Activated CD4-positive, CD25-positive, alpha-beta regulatory T cell treated with anti-CD3 and anti-CD28 coated beads, Interleukin-2, amount 50 U/mL, for 24 hours (primary cell): ENCODE data around the gene OLFM3.

Experiments used
- ATAC-seq, 2 donors: fragments of 150-1000 bp; cut with Tn5 transposase; one replicate each; pipeline ENCODE4 v1.10.0; 2021; ENCODE audit warnings: mild to moderate bottlenecking in 1 of 2, moderate library complexity in 1 of 2

The OLFM3 gene

GRCh38 chr1:101996825-101997465 is at the start of gene OLFM3:
Gene OLFM3, minus strand, starts transcription at chr1:101996926.
- ATAC-seq, result no peak

DNA sequence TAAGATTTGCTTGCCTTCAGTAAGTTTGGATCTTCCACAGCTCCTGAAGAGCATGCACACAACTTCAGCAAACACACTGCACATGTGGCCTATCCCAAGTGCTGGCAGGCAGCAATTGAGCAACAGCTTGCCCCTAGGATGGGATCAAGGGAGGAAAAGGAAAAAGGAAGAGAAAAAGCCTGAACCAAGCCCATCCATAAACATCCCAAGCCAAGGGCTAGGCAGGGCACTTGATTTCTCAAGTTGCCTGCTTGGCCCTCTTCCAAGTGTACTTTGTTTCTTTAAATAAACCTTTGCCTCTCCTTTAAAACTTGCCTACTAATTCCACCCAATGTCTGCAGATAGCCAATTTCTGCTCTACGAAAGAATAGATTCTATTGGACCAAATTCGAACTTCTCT is 49.0 kb upstream of the OLFM3 start:
- ATAC-seq, result no peak

DNA sequence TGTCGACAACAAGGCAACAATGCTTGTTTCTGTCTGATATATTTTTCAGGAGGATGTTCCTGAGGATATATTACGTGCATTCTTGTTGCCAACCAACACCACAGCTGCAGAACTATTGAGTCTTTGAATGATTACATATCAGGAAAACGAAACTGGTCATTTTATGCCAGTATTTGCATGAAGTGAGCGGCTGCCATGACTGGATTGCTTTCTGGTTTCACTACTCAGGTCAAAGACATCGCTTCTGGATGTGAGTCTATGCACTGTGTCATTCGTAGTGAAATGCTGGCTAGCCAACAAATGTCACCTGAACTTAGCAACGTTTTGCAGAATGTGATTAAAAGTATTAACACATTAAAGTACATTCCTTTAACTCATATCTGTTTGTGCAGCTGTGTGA is 35.8 kb upstream of the OLFM3 start:
- ATAC-seq, result no peak

DNA sequence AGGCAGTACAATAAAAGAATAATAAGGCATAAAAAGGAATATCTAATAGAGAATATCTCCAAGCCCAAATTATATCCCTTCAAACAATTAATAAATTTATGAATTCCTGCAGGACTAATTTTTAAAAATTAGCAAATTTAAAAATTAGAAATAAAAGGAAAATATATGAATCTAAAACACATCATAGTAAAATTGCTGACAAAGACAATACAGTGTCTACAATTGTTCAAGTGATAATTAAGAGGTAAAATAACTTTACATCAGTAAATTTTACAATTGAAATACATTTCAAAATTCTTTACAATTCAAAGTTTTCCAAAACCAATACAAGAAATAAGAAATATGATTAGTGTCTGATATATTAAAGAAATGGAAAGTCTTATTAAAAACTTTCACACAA is 22.8 kb upstream of the OLFM3 start:
- no peak for ATAC-seq

GRCh38 chr1:102015728-102016127 is 19.0 kb upstream of the OLFM3 start:
- no peak for ATAC-seq

- ATAC-seq, result no peak
These were observed 5.3 kb upstream of the OLFM3 start for GRCh38 chr1:102002057-102002456.

DNA sequence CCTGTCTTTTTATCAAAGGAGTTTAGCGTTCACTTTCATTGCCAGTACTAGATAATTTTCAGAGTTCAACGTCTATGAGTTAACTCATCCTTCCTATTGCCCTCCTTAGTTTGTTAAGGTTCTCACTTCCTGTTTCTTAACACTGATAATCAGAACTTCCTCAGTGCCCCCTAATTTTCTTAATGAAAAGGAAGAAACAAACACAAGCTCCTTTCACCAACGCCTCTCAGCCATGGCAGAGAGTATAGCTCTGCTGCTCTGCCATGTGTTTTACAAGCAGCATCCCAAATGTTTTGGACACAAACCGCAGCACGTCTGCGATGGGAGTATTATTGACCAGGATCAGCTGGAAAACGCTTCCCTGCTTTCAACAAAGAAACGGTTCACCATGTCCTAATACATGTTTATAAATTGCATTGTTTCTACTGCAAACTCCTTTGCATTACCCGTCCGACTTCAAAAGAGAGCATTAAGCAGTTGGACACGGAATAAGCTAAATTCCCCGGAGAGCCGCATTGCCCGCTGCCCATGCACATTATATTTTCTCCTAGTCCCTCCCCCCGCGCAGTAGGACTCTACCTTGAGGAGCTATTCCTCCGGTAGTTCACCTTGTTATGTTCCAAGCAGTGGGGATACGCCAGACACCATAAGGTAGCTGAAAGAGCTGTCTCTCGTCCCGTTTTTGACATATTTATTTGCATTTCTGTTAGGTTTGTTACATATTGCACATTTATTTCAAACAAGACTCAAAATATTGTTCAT is 561 bp downstream of the OLFM3 start:
- ATAC-seq, result no peak

- no peak for ATAC-seq
These were observed 3.0 kb downstream of the OLFM3 start for GRCh38 chr1:101993710-101994109.

GRCh38 chr1:101992821-101993575 is 3.7 kb downstream of the OLFM3 start:
- no peak for ATAC-seq

DNA sequence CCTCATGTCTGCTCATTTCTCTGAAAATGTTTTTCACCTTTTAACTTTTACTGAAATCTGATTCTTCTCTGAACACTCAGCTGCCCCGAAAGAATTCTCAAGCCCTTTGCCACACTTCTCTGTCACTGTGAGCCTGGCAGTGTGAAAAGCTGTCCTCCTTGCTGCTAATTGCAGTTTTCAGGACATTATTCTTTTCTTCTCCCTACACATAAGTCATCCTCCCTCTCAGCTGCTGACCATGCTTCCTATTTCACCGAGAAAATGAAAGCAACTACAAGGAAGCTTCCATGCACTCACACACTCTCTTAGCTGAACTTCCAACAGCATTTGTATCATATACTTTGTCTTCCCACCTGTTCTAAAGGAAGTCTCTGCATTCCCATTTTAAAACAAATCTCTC is 15.8 kb downstream of the OLFM3 start:
- no peak for ATAC-seq

DNA sequence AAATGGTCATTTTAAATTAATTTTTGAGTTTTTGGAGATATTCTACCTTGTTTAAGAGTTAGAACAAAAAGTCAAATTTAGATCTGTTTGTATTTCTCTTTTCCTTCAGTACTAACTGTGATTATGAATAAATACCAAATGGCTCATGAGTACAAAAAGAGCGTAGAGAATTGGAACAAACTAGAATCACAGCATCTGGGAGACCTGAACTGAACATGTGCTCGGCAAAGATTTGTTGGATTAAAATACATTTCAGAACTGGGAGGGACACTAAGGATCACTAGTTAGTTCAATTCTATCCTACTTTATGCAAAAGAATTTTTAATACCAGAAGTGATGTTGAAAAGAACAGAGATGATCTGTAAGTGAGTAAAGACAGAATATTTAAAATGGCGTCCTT is 19.5 kb downstream of the OLFM3 start:
- ATAC-seq, result no peak

- no peak for ATAC-seq
These were observed 20.6 kb downstream of the OLFM3 start for GRCh38 chr1:101976161-101976560.

- no peak for ATAC-seq
These were observed 21.4 kb downstream of the OLFM3 start for GRCh38 chr1:101975371-101975770.

- no peak for ATAC-seq
These were observed 22.0 kb downstream of the OLFM3 start for GRCh38 chr1:101974599-101975274.

DNA sequence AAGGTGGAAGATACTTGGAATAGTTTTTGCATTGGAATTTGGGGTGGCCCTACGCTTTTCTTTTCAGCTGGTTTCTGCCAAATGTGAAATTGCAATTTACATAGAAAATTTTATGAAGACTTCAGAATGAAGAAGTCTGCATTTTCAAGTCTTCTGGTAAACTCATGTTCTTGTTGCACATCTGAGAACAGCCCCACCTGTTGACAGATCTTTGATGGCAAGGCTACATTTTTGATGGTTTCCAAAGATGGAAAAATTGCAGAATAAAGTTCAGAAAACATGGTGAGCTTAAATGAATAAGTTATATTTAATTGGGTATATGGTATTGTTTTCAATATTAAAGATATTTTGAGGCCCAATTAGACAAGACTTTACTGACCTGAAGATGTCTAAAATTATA is 25.4 kb downstream of the OLFM3 start:
- no peak for ATAC-seq

DNA sequence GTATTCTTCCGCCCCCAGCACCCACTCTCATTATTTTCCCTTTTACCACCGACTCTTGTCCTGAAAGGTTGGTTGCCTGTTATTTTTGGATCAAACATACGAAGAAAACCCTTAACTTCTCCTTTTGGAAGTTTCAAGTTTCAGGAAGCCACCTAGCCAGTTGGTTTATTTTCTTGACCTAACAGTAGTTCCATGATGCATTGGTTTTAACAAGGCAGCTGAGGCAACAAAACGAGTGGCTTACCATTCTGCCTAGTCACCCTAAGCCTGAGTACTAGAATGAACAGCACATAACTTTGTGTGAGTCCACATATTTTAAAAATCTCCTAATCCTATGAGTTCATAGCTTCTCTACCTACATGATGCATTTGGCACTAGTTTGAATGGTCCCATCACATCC is 28.9 kb downstream of the OLFM3 start:
- no peak for ATAC-seq

DNA sequence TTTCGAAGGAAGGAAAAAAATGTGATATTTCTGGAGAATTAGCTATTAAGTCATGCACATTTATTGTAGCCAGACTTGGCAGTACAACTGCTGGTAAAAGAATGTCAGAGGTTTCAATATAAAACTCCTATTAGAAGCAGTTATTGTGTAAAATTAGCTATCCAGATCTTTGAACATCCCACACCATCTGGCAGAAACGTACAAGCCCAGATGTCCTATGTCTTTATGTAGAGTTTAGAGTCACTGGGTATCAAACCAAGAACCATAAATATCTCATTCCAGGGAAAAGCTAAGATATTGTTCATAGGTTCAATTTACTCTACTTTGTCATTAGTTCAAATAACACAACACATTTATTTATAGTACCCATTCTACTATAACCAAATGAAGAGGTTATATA is 31.4 kb downstream of the OLFM3 start:
- no peak for ATAC-seq

DNA sequence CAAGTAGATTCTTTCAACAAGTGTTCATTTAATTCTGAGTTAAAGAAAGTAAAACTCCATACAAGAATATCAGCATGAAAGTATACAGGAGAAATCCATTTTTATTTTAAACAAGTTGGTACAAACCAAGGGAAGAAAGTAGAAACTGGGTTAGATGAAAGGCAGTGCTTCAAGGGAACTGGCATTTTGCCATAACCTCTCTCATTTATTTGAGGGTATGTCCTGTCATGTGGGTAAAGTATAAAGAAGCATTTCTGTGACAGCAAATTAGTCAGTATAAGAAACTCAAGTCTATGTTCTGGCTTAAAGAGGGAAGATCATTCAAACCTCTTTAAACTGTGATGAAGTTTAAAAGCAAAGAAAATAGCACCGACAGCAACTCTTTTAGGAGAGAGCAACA is 32.0 kb downstream of the OLFM3 start:
- ATAC-seq, result no peak

DNA sequence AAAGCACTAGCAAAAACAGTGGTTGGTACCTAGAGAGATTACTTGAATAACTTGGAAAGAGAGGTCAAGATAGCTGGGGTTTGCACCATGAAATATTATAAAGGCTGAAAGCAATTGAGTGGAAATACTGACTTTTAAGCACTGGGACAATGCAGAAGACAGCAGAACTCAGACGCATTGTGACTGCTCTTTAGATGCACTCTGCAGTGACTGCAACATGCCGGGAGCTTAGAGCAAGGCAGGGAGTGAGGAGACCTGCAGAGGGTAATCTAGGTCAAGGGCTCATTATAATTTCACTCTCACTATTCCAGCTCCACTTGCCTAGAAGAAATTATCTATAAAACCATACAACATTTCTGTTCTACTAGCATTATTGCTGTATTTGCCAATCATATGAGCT is 36.6 kb downstream of the OLFM3 start:
- no peak for ATAC-seq

GRCh38 chr1:101959456-101959855 is 37.3 kb downstream of the OLFM3 start:
- ATAC-seq, result no peak

- no peak for ATAC-seq
These were observed 39.0 kb downstream of the OLFM3 start for GRCh38 chr1:101957771-101958170.

DNA sequence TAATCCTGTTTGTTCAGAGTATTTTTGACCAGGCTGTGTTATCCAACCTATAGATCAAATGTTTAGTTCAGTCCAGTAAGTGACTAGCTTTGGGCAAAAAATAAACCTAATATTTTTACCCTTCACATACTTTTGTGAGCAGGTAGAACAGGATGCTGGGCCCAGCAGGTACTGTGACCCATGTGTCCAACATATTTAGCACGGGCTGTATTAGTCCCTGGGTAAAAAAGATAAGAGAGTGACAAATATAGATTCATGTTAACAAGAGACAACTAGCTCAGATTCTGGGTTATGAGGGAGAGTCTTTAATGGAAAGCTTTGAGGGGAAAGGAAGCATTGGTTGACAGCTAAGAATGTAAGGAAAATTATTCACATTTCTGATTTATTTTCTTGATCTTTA is 43.1 kb downstream of the OLFM3 start:
- no peak for ATAC-seq

DNA sequence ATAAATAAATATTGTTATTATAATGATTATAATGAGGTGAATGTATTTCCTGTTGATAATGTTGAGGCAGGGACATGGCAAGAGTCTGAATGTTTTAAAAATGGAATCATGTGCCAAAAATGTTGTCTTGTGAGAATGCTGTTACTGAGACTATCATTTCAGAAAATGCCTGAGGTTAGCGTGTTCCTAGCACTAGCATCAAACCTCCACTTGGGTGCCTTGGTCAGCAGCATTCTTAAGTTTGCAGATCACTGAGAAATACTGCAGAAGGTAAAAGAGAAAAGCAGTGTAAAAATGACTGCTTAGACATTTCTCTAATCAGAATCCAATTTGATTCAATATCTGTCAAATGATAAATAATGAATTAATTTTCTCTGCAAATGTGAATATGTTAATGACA is 50.8 kb downstream of the OLFM3 start:
- no peak for ATAC-seq
